CD4-positive, alpha-beta T cell (primary cell): Measurements from ENCODE around the gene AHRR. TPM values are rescaled to one million over a fixed set of nuclear protein-coding genes. Genes with fewer than 3 reads are reported as not detected.

Experiments
- ATAC-seq: fragments of 200-7000 bp; cut with Tn5 transposase; one replicate; pipeline ENCODE4 v1.10.0; 2022; ENCODE audit warnings: mild to moderate bottlenecking; ENCODE audit not compliant: poor library complexity
- CTCF ChIA-PET: fragments of 350-600 bp; sonication (Branson Sonifier 250); formaldehyde crosslinking; loops from one replicate; lab custom pipeline; 2021; ENCODE audit warnings: antibody characterized with exemption, inconsistent platforms; lab: Charles Lee
- POLR2A ChIA-PET: fragments of 350-600 bp; sonication (Branson Sonifier 250); formaldehyde crosslinking; loops from one replicate; lab custom pipeline; 2021; ENCODE audit warnings: antibody characterized with exemption, inconsistent platforms; lab: Charles Lee
- DNase-seq, 14 experiments: peaks; one replicate each; pipeline ENCODE4 v3.0.0-alpha.2; 2013 to 2020; ENCODE audit warnings: mixed read lengths in 2 of 14
- H3K27ac ChIP-seq, 2 donors: one replicate each; pipeline versions ENCODE4 v1.5.1 to v1.7.0; 2013; ENCODE audit warnings: low read length in 2 of 2, low read depth in 1 of 2, mild to moderate bottlenecking in 1 of 2
- H3K27me3 ChIP-seq, 2 experiments: 1 replicate in 1 of 2; 2 replicates in 1 of 2; pipeline versions ENCODE4 v1.6.1 to v1.7.0; 2013; ENCODE audit warnings: low read length in 2 of 2, control low read depth in 1 of 2, mild to moderate bottlenecking in 1 of 2, moderate library complexity in 1 of 2; ENCODE audit not compliant: insufficient read depth in 2 of 2, control insufficient read depth in 1 of 2
- H3K36me3 ChIP-seq: one replicate; pipeline ENCODE4 v1.6.1; 2013; ENCODE audit warnings: low read length, control low read depth; ENCODE audit not compliant: insufficient read depth
- H3K4me1 ChIP-seq: one replicate; pipeline ENCODE4 v1.6.1; 2013; ENCODE audit warnings: low read length, control low read depth; ENCODE audit not compliant: insufficient read depth
- H3K4me3 ChIP-seq: one replicate; pipeline ENCODE4 v1.5.1; 2013; ENCODE audit warnings: mild to moderate bottlenecking, low read length, moderate library complexity
- H3K9me3 ChIP-seq, 2 experiments: 1 replicate in 1 of 2; 2 replicates in 1 of 2; pipeline versions ENCODE4 v1.6.1 to v1.7.0; 2013; ENCODE audit warnings: low read length in 2 of 2, mild to moderate bottlenecking in 2 of 2, control low read depth in 1 of 2, moderate library complexity in 1 of 2; ENCODE audit not compliant: control insufficient read depth in 1 of 2, insufficient read depth in 1 of 2
- H3K27ac Mint-ChIP-seq: one replicate; pipeline ENCODE4 v1.8.0; 2020; ENCODE audit warnings: mixed read lengths
- H3K27me3 Mint-ChIP-seq: one replicate; pipeline ENCODE4 v1.8.0; 2021; ENCODE audit warnings: mixed read lengths
- H3K36me3 Mint-ChIP-seq: one replicate; pipeline ENCODE4 v1.8.0; 2021; ENCODE audit warnings: low read depth, mixed read lengths
- H3K4me1 Mint-ChIP-seq: one replicate; pipeline ENCODE4 v1.8.0; 2021; ENCODE audit warnings: low read depth, mixed read lengths
- H3K4me3 Mint-ChIP-seq: one replicate; pipeline ENCODE4 v1.8.0; 2020; ENCODE audit warnings: mild to moderate bottlenecking, mixed read lengths
- H3K9me3 Mint-ChIP-seq: one replicate; pipeline ENCODE4 v1.8.0; 2020; ENCODE audit warnings: mixed read lengths
- intact Hi-C, 2 experiments: fragments of 100-400 bp; cut with DNase I in 1 of 2; cut with micrococcal nuclease in 1 of 2; formaldehyde crosslinking; loops; one replicate each; pipeline versions ENCODE4 v1.15.1 to v1.9.0; 2023 to 2025; cut with DNase I, micrococcal nuclease
- total RNA-seq, 174 experiments: library from RNA in 2 of 174; stranded (reverse) in 2 of 174; gene quantifications; one replicate each; pipeline ENCODE4 v1.2.3 and lab custom pipeline; 2021 to 2026
- TF ChIP-seq, protein P1 (sequence below): fragments of 200-600 bp; IDR thresholded peaks from one replicate; pipeline ENCODE4 v1.8.0; 2022; ENCODE audit warnings: antibody characterized with exemption, mild to moderate bottlenecking

The AHRR gene
- total RNA-seq, 2 experiments from 2014 or later: 0.45 to 0.63 TPM

DNA sequence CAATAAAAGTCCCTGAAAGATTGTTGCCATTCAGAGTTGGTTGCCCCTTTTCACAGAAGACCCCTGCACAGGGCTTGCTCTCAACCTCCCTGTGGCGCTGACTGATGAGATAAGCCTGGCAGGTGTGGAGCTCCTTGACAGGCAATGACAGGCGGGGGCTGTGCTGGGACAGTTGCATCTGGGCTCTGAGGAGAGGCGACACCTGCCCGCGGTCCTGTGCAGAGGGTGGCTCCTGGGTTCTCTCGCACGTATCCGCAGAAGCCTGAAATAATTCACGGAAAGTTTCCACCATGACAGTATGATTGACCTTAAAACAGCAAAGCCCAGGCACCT is 101.7 kb downstream of the AHRR start:
- Mint-ChIP-seq H3K36me3 (no peaks in the 10 kb centered on the region), H3K27me3 (no peaks in the 10 kb centered on the region), H3K9me3 (no peaks in the 10 kb centered on the region), H3K4me1 (no peaks in the 10 kb centered on the region), H3K4me3 (no peak overlapping the region), H3K27ac (no peak overlapping the region)
- intact Hi-C loops: no loop called here
- no peaks in the 10 kb centered on the region for H3K9me3 ChIP-seq
- no peaks in the 10 kb centered on the region for H3K27me3 ChIP-seq
- TF ChIP-seq, protein P1, sequence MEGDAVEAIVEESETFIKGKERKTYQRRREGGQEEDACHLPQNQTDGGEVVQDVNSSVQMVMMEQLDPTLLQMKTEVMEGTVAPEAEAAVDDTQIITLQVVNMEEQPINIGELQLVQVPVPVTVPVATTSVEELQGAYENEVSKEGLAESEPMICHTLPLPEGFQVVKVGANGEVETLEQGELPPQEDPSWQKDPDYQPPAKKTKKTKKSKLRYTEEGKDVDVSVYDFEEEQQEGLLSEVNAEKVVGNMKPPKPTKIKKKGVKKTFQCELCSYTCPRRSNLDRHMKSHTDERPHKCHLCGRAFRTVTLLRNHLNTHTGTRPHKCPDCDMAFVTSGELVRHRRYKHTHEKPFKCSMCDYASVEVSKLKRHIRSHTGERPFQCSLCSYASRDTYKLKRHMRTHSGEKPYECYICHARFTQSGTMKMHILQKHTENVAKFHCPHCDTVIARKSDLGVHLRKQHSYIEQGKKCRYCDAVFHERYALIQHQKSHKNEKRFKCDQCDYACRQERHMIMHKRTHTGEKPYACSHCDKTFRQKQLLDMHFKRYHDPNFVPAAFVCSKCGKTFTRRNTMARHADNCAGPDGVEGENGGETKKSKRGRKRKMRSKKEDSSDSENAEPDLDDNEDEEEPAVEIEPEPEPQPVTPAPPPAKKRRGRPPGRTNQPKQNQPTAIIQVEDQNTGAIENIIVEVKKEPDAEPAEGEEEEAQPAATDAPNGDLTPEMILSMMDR: no peak
- H3K27ac ChIP-seq: no peak overlapping the region
- no peak overlapping the region for H3K4me3 ChIP-seq
- CTCF ChIA-PET: no interaction called here
- H3K4me1 ChIP-seq: no peaks in the 10 kb centered on the region
- H3K36me3 ChIP-seq: no peaks in the 10 kb centered on the region
- no peak for ATAC-seq
- DNase-seq: no peak
- POLR2A ChIA-PET: no interaction called here

DNA sequence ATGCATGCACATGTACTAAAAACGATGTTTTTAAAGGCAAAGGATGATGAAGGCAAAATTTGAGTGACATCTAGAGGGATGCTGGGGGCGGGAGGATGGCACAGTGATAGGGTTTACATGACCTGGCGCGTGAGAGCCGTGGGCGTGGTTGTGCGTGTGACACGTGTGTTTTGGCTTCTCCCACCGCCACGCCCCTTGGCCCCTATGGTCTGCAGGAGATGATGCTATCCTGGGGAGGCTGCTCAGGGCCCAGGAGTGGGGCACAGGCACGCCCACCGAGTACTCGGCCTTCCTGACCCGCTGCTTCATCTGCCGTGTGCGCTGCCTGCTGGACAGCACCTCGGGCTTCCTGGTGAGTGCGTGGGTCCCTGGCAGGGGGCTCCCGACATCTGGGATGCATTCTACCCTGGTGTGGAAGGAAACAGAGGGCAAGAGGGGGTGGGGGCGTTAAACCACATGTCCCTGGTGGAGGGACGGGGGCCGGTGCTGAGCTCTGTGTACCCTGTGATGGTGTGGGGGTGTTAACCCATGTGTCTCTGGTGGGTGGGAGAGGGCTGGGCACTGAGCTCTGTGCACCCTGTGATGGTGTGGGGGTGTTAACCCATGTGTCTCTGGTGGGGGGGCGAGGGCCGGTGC is 102.2 kb downstream of the AHRR start:
- DNase-seq (no peak), ATAC-seq (no peak)
- Histone ChIP-seq H3K9me3 (no peaks in the 10 kb centered on the region), H3K4me1 (no peaks in the 10 kb centered on the region), H3K36me3 (no peaks in the 10 kb centered on the region), H3K27me3 (no peaks in the 10 kb centered on the region), H3K4me3 (no peak overlapping the region), H3K27ac (no peak overlapping the region)
- intact Hi-C loops: no loop called here
- Mint-ChIP-seq H3K4me3 (no peak overlapping the region), H3K4me1 (no peaks in the 10 kb centered on the region), H3K36me3 (no peaks in the 10 kb centered on the region), H3K27ac (no peak overlapping the region), H3K27me3 (no peaks in the 10 kb centered on the region), H3K9me3 (no peaks in the 10 kb centered on the region)
- ChIA-PET CTCF (no interaction called here), POLR2A (no interaction called here)
- TF ChIP-seq, protein P1: no peak

DNA sequence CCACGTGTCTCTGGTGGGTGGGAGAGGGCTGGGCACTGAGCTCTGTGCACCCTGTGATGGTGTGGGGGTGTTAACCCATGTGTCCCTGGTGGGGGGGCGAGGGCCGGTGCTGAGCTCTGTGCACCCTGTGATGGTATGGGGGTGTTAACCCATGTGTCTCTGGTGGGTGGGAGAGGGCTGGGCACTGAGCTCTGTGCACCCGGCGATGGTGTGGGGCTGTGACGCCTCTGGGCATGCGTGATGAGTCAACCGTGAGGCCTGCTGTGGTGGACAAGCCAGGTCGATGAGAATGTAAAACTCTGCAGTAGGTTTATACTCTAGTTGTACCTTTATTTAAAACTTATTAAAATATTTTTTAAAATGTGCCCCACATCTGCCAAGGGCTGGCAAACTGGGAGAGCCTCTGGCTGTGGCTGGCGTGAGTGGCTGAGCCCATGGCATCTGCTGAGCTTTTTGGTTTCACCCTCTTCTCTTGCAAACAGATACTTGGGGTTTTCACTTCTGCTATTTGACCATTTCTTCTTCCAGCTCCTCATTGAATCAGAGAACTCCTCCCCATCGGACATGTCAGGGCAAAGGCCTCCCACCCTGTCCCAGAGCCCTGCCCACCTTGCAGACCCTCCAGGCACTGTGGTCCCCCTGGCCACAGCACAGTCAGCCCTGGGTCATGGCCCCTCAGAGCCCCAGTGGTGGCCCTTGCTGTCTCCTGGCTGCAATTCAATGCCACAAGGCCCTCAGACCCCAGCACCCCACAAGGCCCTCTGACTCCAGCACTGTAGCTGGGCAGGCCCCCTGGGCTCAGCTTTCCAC is 103.0 kb downstream of the AHRR start:
- ChIA-PET POLR2A (no interaction called here), CTCF (interaction anchor here (1.1 kb wide), 1 partner anchor 236 kb away, joined by 3 read pairs; no protein-coding TSS in a partner anchor)
- intact Hi-C loops: no loop called here
- Histone ChIP-seq H3K9me3 (no peaks in the 10 kb centered on the region), H3K27ac (no peak overlapping the region), H3K4me1 (no peaks in the 10 kb centered on the region), H3K36me3 (no peaks in the 10 kb centered on the region), H3K4me3 (no peak overlapping the region), H3K27me3 (no peaks in the 10 kb centered on the region)
- Mint-ChIP-seq H3K4me1 (no peaks in the 10 kb centered on the region), H3K36me3 (no peaks in the 10 kb centered on the region), H3K27ac (no peak overlapping the region), H3K27me3 (no peaks in the 10 kb centered on the region), H3K9me3 (no peaks in the 10 kb centered on the region), H3K4me3 (no peak overlapping the region)
- ATAC-seq: no peak
- no peak for DNase-seq
- TF ChIP-seq, protein P1: no peak
